HepG2 (cell line): ENCODE results near the gene KLF7. TPM values are rescaled to one million over a fixed set of nuclear protein-coding genes. Genes with fewer than 3 reads are reported as not detected.

ENCODE experiments used
- SMARCE1 ChIP-seq: fragments of 450-650 bp; IDR thresholded peaks from 2 replicates; pipeline ENCODE4 v1.6.1; 2017; ENCODE audit warnings: borderline replicate concordance
- ZNF326 ChIP-seq: sonication (generic); formaldehyde crosslinking; IDR thresholded peaks from 2 replicates; pipeline ENCODE4 v1.4.0; 2020; ENCODE audit warnings: missing genetic modification reagents, borderline replicate concordance
- ZNF460 ChIP-seq: sonication (generic); formaldehyde crosslinking; IDR thresholded peaks from 2 replicates; pipeline ENCODE4 v1.5.1; 2020; ENCODE audit warnings: missing genetic modification reagents, mild to moderate bottlenecking, borderline replicate concordance
- ZNF589 ChIP-seq: sonication (generic); formaldehyde crosslinking; conservative IDR thresholded peaks from 2 replicates; pipeline ENCODE4 v1.8.0; 2022; ENCODE audit warnings: mild to moderate bottlenecking, moderate library complexity, missing genetic modification reagents
- ZNF761 ChIP-seq: sonication (generic); formaldehyde crosslinking; conservative IDR thresholded peaks from 2 replicates; pipeline ENCODE4 v1.4.0; 2020; ENCODE audit warnings: mild to moderate bottlenecking, missing genetic modification reagents
- ZSCAN12 ChIP-seq: sonication (generic); formaldehyde crosslinking; IDR thresholded peaks from 2 replicates; pipeline ENCODE4 v1.9.0; 2021; ENCODE audit warnings: mild to moderate bottlenecking, missing genetic modification reagents
- polyA plus RNA-seq, 8 experiments: library from polyadenylated mRNA; depleted of rRNA in 3 of 8; stranded (reverse) in 7 of 8; unstranded in 1 of 8; fragments of >200 nt; fragmentation: Illumina TruSeq in 4 of 8; extraction: Trizol in 4 of 8; gene quantifications; 2 replicates each; pipeline versions ENCODE4 v1.2.1 to v1.2.3, GENCODE V29; 2011 to 2016; ENCODE audit warnings: low read depth in 4 of 8, missing spikeins in 1 of 8, mixed read lengths in 1 of 8; ENCODE audit not compliant: insufficient read depth in 1 of 8
- total RNA-seq, 5 experiments: library from RNA; depleted of rRNA; stranded (reverse); fragments of >200 nt; fragmentation: Illumina TruSeq; extraction: Trizol; gene quantifications; 2 replicates each; pipeline ENCODE4 v1.2.3, GENCODE V29; 2016; ENCODE audit warnings: low read depth in 1 of 5
- TF ChIP-seq, protein P1 (sequence below): IDR thresholded peaks from 2 replicates; pipeline ENCODE4 v1.4.0; 2020; ENCODE audit warnings: mild to moderate bottlenecking, missing genetic modification reagents
- TF ChIP-seq, protein P2 (sequence below): sonication (generic); formaldehyde crosslinking; IDR thresholded peaks from 2 replicates; pipeline ENCODE4 v1.5.0; 2020; ENCODE audit warnings: mild to moderate bottlenecking, low read depth, missing genetic modification reagents, borderline replicate concordance
- TF ChIP-seq, protein P3 (sequence below): sonication (generic); formaldehyde crosslinking; IDR thresholded peaks from 2 replicates; pipeline ENCODE4 v1.5.0; 2020; ENCODE audit warnings: missing genetic modification reagents, mild to moderate bottlenecking, borderline replicate concordance

Gene KLF7
- total and polyA plus RNA-seq, 2 of the 13 experiments (the other 11 are each of a cell fraction or from before 2014, with no cell fraction given): 2.6 to 5.4 TPM

DNA sequence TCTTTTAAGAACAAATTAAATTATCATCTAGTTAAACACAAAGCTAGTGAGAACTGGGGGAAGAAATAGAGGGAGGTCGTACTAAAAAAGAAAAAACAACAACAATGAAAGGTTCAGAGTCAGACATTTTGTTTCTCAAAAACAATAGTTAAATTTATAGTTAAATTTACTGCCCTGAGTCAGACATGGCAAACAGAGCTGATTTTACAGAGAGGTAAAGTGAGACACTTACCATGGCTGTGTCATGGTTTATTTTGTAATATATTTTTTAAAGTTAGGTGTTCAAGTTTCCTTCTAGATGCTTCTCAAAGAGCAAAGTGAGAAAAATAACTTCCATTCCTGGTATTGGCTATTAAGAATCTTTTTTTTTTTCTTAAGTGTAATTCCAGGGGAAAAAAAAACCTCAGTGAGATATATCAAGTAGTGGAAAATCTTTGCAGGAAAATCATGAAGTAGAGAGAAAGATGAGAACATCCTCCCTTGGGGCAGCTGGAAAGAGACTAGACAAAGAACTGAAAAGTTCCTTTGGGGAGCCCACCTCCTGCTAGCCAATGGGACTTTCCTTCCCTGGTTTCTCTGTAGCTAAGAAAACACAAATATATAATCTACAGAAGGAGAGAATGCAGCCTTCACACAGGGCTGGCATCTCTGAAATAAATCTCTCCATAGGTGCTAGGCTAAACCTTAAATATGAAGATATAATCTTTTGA, 12.3 kb downstream of the KLF7 start (continued):
- TF ChIP-seq, protein P1, sequence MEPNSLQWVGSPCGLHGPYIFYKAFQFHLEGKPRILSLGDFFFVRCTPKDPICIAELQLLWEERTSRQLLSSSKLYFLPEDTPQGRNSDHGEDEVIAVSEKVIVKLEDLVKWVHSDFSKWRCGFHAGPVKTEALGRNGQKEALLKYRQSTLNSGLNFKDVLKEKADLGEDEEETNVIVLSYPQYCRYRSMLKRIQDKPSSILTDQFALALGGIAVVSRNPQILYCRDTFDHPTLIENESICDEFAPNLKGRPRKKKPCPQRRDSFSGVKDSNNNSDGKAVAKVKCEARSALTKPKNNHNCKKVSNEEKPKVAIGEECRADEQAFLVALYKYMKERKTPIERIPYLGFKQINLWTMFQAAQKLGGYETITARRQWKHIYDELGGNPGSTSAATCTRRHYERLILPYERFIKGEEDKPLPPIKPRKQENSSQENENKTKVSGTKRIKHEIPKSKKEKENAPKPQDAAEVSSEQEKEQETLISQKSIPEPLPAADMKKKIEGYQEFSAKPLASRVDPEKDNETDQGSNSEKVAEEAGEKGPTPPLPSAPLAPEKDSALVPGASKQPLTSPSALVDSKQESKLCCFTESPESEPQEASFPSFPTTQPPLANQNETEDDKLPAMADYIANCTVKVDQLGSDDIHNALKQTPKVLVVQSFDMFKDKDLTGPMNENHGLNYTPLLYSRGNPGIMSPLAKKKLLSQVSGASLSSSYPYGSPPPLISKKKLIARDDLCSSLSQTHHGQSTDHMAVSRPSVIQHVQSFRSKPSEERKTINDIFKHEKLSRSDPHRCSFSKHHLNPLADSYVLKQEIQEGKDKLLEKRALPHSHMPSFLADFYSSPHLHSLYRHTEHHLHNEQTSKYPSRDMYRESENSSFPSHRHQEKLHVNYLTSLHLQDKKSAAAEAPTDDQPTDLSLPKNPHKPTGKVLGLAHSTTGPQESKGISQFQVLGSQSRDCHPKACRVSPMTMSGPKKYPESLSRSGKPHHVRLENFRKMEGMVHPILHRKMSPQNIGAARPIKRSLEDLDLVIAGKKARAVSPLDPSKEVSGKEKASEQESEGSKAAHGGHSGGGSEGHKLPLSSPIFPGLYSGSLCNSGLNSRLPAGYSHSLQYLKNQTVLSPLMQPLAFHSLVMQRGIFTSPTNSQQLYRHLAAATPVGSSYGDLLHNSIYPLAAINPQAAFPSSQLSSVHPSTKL: no peak
- TF ChIP-seq ZNF326 (no peak), ZNF589 (no peak), ZNF761 (no peak), SMARCE1 (no peak), ZNF460 (CRISPR knock-in tag) (no peak), ZSCAN12 (no peak)
- TF ChIP-seq, protein P2, sequence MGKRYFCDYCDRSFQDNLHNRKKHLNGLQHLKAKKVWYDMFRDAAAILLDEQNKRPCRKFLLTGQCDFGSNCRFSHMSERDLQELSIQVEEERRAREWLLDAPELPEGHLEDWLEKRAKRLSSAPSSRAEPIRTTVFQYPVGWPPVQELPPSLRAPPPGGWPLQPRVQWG: no peak
- TF ChIP-seq, protein P3, sequence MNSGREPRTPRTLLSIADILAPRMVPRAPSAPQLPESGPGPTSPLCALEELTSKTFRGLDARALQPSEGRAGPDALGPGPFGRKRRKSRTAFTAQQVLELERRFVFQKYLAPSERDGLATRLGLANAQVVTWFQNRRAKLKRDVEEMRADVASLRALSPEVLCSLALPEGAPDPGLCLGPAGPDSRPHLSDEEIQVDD (CRISPR knock-in tag): no peak
